IPS-18a (cell line): ENCODE data around the gene KSR1.

Experiments used
- H3K27ac ChIP-seq: one replicate; pipeline ENCODE4 v1.5.1; 2013; ENCODE audit warnings: low read length
- H3K27me3 ChIP-seq: one replicate; pipeline ENCODE4 v1.6.1; 2013; ENCODE audit warnings: mild to moderate bottlenecking, low read length; ENCODE audit not compliant: control insufficient read depth, insufficient read depth
- H3K36me3 ChIP-seq: one replicate; pipeline ENCODE4 v1.6.1; 2013; ENCODE audit warnings: low read depth, low read length; ENCODE audit not compliant: control insufficient read depth
- H3K4me1 ChIP-seq: one replicate; pipeline ENCODE4 v1.6.1; 2013; ENCODE audit warnings: low read depth, low read length; ENCODE audit not compliant: control insufficient read depth
- H3K4me3 ChIP-seq: one replicate; pipeline ENCODE4 v1.5.1; 2013; ENCODE audit warnings: low read length
- H3K9ac ChIP-seq: one replicate; pipeline ENCODE4 v1.6.1; 2013; ENCODE audit warnings: mild to moderate bottlenecking, low read length, moderate library complexity
- H3K9me3 ChIP-seq: one replicate; pipeline ENCODE4 v1.6.1; 2013; ENCODE audit warnings: low read depth, low read length; ENCODE audit not compliant: control insufficient read depth

Gene KSR1

GRCh38 chr17:27539152-27539551 lies 82.9 kb downstream of the KSR1 start:
- Histone ChIP-seq H3K4me3 (no peak overlapping the region), H3K27me3 (no peaks in the 10 kb centered on the region), H3K27ac (no peak overlapping the region), H3K9ac (no peak overlapping the region), H3K9me3 (no peaks in the 10 kb centered on the region), H3K4me1 (no peaks in the 10 kb centered on the region), H3K36me3 (no peaks in the 10 kb centered on the region)

DNA sequence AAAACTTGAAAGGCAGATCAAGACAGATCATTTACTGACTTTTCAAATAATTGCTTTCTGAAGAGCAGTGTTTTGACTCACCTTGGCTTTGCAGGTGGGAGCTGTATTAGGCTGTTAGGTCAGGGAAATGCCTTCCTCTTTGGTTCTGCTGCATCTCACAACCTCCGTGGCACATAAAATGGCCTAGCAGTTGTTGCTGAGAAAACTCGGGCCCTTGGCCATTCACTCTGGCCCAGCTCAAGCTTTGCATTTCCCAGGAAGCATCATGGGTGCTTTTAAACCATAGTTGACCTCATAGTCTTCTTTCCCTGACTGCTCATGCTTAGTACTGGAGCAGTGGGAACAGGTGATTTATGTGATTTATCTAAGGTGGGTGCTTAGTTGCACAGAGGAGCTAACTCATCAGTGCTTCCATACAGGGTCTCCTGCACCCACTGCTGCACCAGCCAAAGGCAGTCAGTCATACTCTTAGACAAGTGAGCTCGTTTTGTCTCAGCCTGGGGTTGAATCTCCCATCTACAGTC lies 83.6 kb downstream of the KSR1 start:
- no peak overlapping the region for H3K9ac ChIP-seq
- no peaks in the 10 kb centered on the region for H3K4me1 ChIP-seq
- H3K9me3 ChIP-seq: no peaks in the 10 kb centered on the region
- H3K4me3 ChIP-seq: no peak overlapping the region
- no peaks in the 10 kb centered on the region for H3K36me3 ChIP-seq
- H3K27ac ChIP-seq: no peak overlapping the region
- H3K27me3 ChIP-seq: no peaks in the 10 kb centered on the region

DNA sequence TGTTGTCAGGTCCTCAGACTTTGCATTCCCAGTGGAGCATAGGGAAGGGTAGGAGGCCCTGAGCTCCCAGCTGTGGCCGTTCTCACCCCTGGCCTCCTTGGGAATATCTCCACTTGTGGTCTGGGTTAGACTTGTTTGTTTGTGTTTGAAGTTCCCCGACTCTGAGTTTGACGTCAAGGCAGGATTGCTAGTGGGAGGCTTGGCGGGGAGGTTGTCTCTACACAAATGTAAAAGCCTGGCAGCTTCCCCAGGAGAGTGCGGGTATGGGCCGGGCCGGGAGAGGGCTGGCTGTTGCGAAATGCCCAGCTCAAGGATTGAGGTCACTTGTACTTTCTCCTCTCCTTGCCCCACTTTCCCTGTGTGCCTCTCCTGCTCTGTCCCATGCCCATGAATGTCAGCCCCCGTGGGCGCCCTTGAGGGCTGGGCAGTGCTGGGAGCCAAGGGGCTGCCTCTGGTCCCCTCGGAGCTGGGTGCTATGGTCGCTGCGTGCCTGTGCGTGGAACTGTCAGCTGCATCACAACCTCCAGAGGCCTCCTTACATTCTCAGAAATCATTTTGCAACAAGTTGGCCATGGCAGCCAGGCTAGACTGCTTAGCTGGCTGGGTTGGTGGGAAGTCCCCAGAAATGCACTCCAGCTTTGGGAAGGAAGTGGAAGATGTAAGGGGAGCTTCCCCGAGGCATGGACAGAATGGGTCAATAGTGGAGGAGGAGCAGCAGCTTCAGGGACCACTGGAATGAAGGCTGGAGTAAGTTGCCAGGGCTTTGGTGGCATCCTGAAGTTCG lies 84.3 kb downstream of the KSR1 start:
- H3K27ac ChIP-seq: no peak overlapping the region

DNA sequence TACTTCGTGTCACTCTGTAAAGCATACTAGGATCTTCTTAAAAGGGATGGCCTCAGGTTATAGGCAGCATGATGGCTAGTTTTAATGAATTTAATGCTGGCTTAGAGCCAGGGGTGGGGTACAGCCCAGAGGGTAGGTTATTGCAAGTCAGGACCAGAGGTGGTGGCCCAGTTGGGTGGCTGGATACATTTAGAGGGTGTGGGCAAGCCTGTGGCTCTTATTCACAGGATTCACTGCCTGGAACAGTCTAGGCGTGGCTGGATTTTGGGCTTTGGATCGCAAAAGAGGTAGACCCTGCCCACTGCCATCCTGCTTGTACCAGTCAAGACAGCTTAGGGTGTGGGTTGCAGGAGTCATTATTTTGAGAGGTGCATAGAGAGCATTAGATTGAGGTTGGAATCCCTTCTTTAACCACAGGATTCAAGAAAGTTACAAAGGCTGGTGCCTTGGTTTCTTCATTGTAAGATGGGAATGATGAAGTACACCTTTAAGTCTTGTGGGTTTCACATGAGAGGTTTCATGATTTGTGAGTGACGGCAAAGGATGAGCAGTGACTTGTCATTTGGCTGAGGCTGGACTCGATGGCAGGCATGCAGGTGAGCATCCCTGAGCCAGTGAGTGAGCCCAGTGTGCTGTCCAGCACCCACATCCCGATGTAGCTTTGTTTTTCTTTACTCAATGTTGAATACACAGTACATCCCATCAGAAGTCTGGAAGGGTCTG lies 85.2 kb downstream of the KSR1 start:
- Histone ChIP-seq H3K9ac (no peak overlapping the region), H3K9me3 (no peaks in the 10 kb centered on the region), H3K27ac (no peak overlapping the region), H3K27me3 (no peaks in the 10 kb centered on the region), H3K4me1 (peaks cover 3% of the 10 kb centered on the region), H3K4me3 (no peak overlapping the region), H3K36me3 (no peaks in the 10 kb centered on the region)

More for the DNA sequence above, 84.3 kb downstream of the KSR1 start:
- Histone ChIP-seq H3K9ac (no peak overlapping the region), H3K9me3 (no peaks in the 10 kb centered on the region), H3K4me3 (no peak overlapping the region), H3K36me3 (no peaks in the 10 kb centered on the region), H3K4me1 (peaks cover 3% of the 10 kb centered on the region), H3K27me3 (no peaks in the 10 kb centered on the region)

GRCh38 chr17:27542841-27543463 lies 86.7 kb downstream of the KSR1 start:
- Histone ChIP-seq H3K27me3 (no peaks in the 10 kb centered on the region), H3K4me1 (peaks cover 3% of the 10 kb centered on the region), H3K9ac (no peak overlapping the region), H3K9me3 (no peaks in the 10 kb centered on the region), H3K4me3 (no peak overlapping the region), H3K36me3 (no peaks in the 10 kb centered on the region), H3K27ac (no peak overlapping the region)

DNA sequence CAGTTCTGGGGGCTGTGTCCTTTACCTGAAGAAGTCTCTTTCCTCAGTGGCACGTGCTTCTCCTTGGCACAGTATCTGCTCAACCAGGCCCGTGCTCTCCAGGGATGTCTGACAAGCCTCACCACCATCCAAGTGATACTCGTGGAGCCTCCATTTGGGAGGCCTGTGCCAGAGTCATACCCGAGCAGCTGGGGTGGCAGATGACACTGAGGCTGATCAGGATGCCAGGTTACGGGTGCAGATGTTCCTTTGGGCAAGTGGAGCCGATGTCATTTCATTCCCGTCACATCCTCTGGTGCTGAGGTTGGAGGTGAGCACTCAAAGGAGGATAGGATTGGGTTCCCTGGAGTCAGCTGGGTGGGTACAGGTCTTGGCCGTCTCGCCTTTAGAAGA lies 87.2 kb downstream of the KSR1 start:
- H3K9me3 ChIP-seq: no peaks in the 10 kb centered on the region
- H3K36me3 ChIP-seq: no peaks in the 10 kb centered on the region
- no peak overlapping the region for H3K4me3 ChIP-seq
- no peak overlapping the region for H3K27ac ChIP-seq
- peaks cover 3% of the 10 kb centered on the region for H3K4me1 ChIP-seq
- no peaks in the 10 kb centered on the region for H3K27me3 ChIP-seq
- H3K9ac ChIP-seq: no peak overlapping the region

DNA sequence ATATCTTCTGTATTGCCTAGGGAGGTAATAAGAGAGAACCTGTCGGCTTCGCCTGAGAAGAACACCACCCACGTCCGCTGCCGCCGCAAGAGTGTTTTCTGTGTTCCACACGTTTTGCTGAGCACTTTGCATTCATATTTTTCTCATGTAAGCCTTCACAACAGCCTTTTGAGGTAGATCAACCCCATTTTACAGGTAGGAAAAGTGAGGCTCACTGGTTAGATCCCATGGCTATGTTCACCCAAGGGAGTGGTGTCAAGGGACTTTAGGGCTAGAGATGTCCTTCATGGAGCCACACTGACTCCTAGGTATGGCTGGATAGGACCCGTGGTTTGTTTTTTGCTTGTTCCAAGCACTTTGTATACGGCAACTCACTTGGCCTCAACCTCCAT lies 87.7 kb downstream of the KSR1 start:
- Histone ChIP-seq H3K4me1 (peaks cover 3% of the 10 kb centered on the region), H3K4me3 (no peak overlapping the region), H3K27me3 (no peaks in the 10 kb centered on the region), H3K27ac (no peak overlapping the region), H3K9me3 (no peaks in the 10 kb centered on the region), H3K9ac (no peak overlapping the region), H3K36me3 (no peaks in the 10 kb centered on the region)

DNA sequence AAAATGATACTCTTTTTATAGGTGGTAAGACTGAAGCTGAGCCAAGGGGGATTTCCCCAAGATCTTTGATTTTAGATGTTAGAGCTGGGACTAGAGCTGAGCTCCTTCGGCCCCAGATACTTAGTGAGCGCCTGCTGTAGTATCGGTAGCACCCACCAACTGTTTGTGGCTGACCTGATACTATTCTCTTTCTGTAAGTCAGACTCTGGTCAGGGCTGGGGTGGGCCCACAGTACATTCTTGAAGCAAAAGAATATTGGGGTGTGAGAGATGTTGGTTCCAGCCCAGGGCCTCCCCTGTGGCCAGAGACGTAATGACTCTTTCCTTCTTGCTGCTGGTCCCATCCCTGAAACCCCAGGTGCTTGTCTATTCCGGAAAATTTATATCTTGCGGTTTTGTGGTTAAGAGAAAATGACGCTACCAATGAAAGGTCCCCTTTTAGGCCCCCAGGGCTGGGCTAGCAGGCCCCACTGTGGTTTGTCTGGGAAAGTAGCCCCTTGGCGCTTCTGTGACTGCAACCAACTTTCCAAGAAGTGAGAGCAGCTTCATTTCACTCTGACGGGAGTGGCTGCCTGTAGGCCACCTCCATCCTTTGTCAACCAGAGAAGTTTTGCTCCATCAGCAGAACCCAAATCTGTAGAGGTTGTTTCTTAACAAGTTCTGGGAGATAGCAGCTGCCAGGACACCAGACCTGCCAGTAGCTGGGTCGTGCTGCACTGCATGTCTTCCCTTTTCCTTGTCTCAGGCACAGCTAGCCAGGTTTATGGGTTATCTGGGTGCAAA lies 88.3 kb downstream of the KSR1 start:
- Histone ChIP-seq H3K9me3 (no peaks in the 10 kb centered on the region), H3K27ac (no peak overlapping the region), H3K4me1 (peaks cover 3% of the 10 kb centered on the region), H3K27me3 (no peaks in the 10 kb centered on the region), H3K9ac (no peak overlapping the region), H3K36me3 (no peaks in the 10 kb centered on the region), H3K4me3 (no peak overlapping the region)

GRCh38 chr17:27545562-27546229 lies 89.4 kb downstream of the KSR1 start:
- H3K36me3 ChIP-seq: no peaks in the 10 kb centered on the region
- H3K4me3 ChIP-seq: no peak overlapping the region
- H3K4me1 ChIP-seq: peaks cover 3% of the 10 kb centered on the region
- H3K27me3 ChIP-seq: no peaks in the 10 kb centered on the region
- no peak overlapping the region for H3K27ac ChIP-seq
- H3K9me3 ChIP-seq: no peaks in the 10 kb centered on the region
- H3K9ac ChIP-seq: no peak overlapping the region

GRCh38 chr17:27546624-27547300 lies 90.5 kb downstream of the KSR1 start:
- Histone ChIP-seq H3K4me1 (peaks cover 3% of the 10 kb centered on the region), H3K27ac (no peak overlapping the region), H3K9ac (no peak overlapping the region), H3K4me3 (no peak overlapping the region), H3K9me3 (no peaks in the 10 kb centered on the region), H3K27me3 (no peaks in the 10 kb centered on the region), H3K36me3 (no peaks in the 10 kb centered on the region)
